Nephron (organoid): ENCODE data around the gene KRTAP23-1.

ENCODE experiments used
- H3K27ac Mint-ChIP-seq, 3 experiments: 2 replicates each; pipeline ENCODE4 v1.8.0; 2020; ENCODE audit warnings: mixed read lengths in 3 of 3, mild to moderate bottlenecking in 2 of 3, moderate library complexity in 1 of 3
- H3K27me3 Mint-ChIP-seq: 2 replicates; pipeline ENCODE4 v1.8.0; 2021; ENCODE audit warnings: low read depth, mild to moderate bottlenecking, moderate library complexity, mixed read lengths
- H3K36me3 Mint-ChIP-seq: 2 replicates; pipeline ENCODE4 v1.8.0; 2020; ENCODE audit warnings: low read depth, mixed read lengths
- H3K4me1 Mint-ChIP-seq: 2 replicates; pipeline ENCODE4 v1.8.0; 2020; ENCODE audit warnings: mixed read lengths
- H3K4me3 Mint-ChIP-seq, 3 experiments: 2 replicates each; pipeline ENCODE4 v1.8.0; 2020; ENCODE audit warnings: mild to moderate bottlenecking in 3 of 3, mixed read lengths in 3 of 3, moderate library complexity in 2 of 3
- H3K9me3 Mint-ChIP-seq: 2 replicates; pipeline ENCODE4 v1.8.0; 2020; ENCODE audit warnings: mixed read lengths
- CTCF ChIP-seq, 3 experiments: fragments of 200-600 bp; sonication (generic); IDR thresholded peaks; one replicate each; pipeline ENCODE4 v1.5.0; 2021; ENCODE audit warnings: antibody characterized with exemption in 3 of 3; ENCODE audit not compliant: unreplicated experiment in 3 of 3

Gene KRTAP23-1

GRCh38 chr21:30348506-30348905, at the start of gene KRTAP23-1:
TSS of gene KRTAP23-1 (minus strand) at chr21:30348606. CDS start at chr21:30348606, 0 bp downstream.
- Mint-ChIP-seq H3K27ac (no peak within 1 kb of the TSS), H3K4me3 (no peak within 1 kb of the TSS), H3K9me3 (peaks cover 5% of the 10 kb centered on the region), H3K27me3 (no peaks in the 10 kb centered on the region), H3K4me1 (no peaks in the 10 kb centered on the region), H3K36me3 (no peaks in the 10 kb centered on the region)
- no peak for TF ChIP-seq CTCF (IDR thresholded peaks at IDR 0.05; ENCODE audit: unreplicated experiment in 3 of 3)

GRCh38 chr21:30395731-30396130, 47.3 kb upstream of the KRTAP23-1 start, which contains the start of gene KRTAP13-1:
TSS of gene KRTAP13-1 (plus strand) at chr21:30396031. CDS start at chr21:30396087, 56 bp downstream.
- Mint-ChIP-seq H3K27me3 (no peaks in the 10 kb centered on the region), H3K4me1 (no peaks in the 10 kb centered on the region), H3K4me3 (no peak within 1 kb of the TSS), H3K36me3 (no peaks in the 10 kb centered on the region), H3K27ac (peak within 1 kb of the TSS in 1 of 3 experiments; percentile 29), H3K9me3 (peaks cover 2% of the 10 kb centered on the region)
- no peak for TF ChIP-seq CTCF (IDR thresholded peaks at IDR 0.05; ENCODE audit: unreplicated experiment in 3 of 3)

- Mint-ChIP-seq H3K4me1 (no peaks in the 10 kb centered on the region), H3K4me3 (no peak overlapping the region), H3K27ac (no peak overlapping the region), H3K9me3 (peaks cover 2% of the 10 kb centered on the region), H3K36me3 (no peaks in the 10 kb centered on the region), H3K27me3 (no peaks in the 10 kb centered on the region)
- no peak for TF ChIP-seq CTCF (IDR thresholded peaks at IDR 0.05; ENCODE audit: unreplicated experiment in 3 of 3)
Observed at GRCh38 chr21:30391492-30392025, 43.2 kb upstream of the KRTAP23-1 start.

GRCh38 chr21:30382201-30382600, 33.8 kb upstream of the KRTAP23-1 start:
- TF ChIP-seq CTCF (IDR thresholded peaks at IDR 0.05; ENCODE audit: unreplicated experiment in 3 of 3): no peak
- H3K36me3 Mint-ChIP-seq: no peaks in the 10 kb centered on the region
- H3K9me3 Mint-ChIP-seq: no peaks in the 10 kb centered on the region
- H3K27me3 Mint-ChIP-seq: no peaks in the 10 kb centered on the region
- H3K27ac Mint-ChIP-seq: no peak overlapping the region
- H3K4me1 Mint-ChIP-seq: no peaks in the 10 kb centered on the region
- H3K4me3 Mint-ChIP-seq: no peak overlapping the region

GRCh38 chr21:30372139-30372770, 23.8 kb upstream of the KRTAP23-1 start, which contains the start of gene KRTAP13-2:
TSS of gene KRTAP13-2 (minus strand) at chr21:30372271. CDS start at chr21:30372213, 58 bp downstream.
- Mint-ChIP-seq H3K4me1 (no peaks in the 10 kb centered on the region), H3K36me3 (no peaks in the 10 kb centered on the region), H3K27ac (no peak within 1 kb of the TSS), H3K4me3 (no peak within 1 kb of the TSS), H3K9me3 (peaks cover 2% of the 10 kb centered on the region), H3K27me3 (no peaks in the 10 kb centered on the region)
- no peak for TF ChIP-seq CTCF (IDR thresholded peaks at IDR 0.05; ENCODE audit: unreplicated experiment in 3 of 3)

- TF ChIP-seq CTCF (IDR thresholded peaks at IDR 0.05; ENCODE audit: unreplicated experiment in 3 of 3): no peak
- no peaks in the 10 kb centered on the region for H3K36me3 Mint-ChIP-seq
- no peaks in the 10 kb centered on the region for H3K27me3 Mint-ChIP-seq
- H3K4me1 Mint-ChIP-seq: no peaks in the 10 kb centered on the region
- H3K9me3 Mint-ChIP-seq: no peaks in the 10 kb centered on the region
- no peak overlapping the region for H3K4me3 Mint-ChIP-seq
- H3K27ac Mint-ChIP-seq: no peak overlapping the region
Observed at GRCh38 chr21:30355906-30356305, 7.5 kb upstream of the KRTAP23-1 start.
